Neuron (in vitro differentiated cells): ENCODE data around the gene ANKS1A.
"Not testable (repeated sequence)": the region's sequence is repeated elsewhere in the genome, so short reads cannot be mapped to it uniquely, and the experiment has no call there.

Source experiments
- H2AFZ ChIP-seq: one replicate; pipeline ENCODE4 v1.6.1; 2013; ENCODE audit warnings: low read depth, mild to moderate bottlenecking, inconsistent platforms, low read length, moderate library complexity
- H3K27me3 ChIP-seq: one replicate; pipeline ENCODE4 v1.6.1; 2013; ENCODE audit warnings: low read length; ENCODE audit not compliant: insufficient read depth
- H3K36me3 ChIP-seq: one replicate; pipeline ENCODE4 v1.6.1; 2013; ENCODE audit warnings: low read length; ENCODE audit not compliant: insufficient read depth
- H3K4me1 ChIP-seq: one replicate; pipeline ENCODE4 v1.6.1; 2013; ENCODE audit warnings: low read length; ENCODE audit not compliant: insufficient read depth
- H3K4me3 ChIP-seq: 2 replicates; pipeline ENCODE4 v1.5.1; 2013; ENCODE audit warnings: mild to moderate bottlenecking, low read length, moderate library complexity
- H3K9me3 ChIP-seq: one replicate; pipeline ENCODE4 v1.6.1; 2013; ENCODE audit warnings: low read length

The ANKS1A gene

DNA sequence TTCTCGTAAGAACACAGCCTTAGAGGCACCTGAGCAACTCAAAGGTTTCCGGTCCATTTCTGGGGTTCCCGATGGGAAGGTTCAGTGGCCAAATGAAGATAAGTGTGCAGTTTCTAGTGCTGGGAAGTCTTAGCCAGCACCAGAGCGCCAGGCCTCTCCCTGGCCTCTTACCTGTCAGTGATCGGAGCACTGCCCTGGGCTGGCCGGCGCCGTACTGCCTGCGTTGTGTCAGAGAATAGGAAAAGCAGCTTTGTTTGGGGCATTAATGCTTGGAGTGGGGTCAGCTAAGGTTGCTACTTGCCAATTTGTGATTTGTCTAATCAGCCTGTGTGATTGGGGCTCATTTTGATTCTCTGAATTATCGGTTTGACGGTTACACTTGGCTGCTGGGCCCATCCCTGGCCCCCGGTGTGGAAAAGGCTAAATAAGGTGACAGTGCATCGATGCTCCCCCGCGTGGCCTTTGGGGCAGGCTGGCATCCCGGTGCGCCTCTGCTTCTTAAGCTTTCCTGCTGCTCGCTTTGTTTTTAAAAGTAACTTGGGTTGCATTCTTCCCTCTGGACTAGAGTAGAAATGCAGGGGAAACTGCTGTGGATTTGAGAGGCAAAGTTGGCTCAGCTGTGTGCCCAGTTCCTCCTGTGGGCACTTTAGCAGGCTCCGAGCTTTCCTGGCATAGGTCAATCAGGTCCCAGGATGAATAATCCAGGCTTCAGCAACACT is 200.3 kb downstream of the ANKS1A start:
- H3K4me1 ChIP-seq, result peaks cover 4% of the 10 kb centered on the region
- no peaks in the 10 kb centered on the region for H3K27me3 ChIP-seq
- peaks cover 39% of the 10 kb centered on the region for H3K36me3 ChIP-seq
- no peak overlapping the region for H3K4me3 ChIP-seq
- no peak overlapping the region for H2AFZ ChIP-seq
- no peaks in the 10 kb centered on the region for H3K9me3 ChIP-seq

- Histone ChIP-seq H3K9me3 (no peaks in the 10 kb centered on the region), H3K4me1 (peaks cover 4% of the 10 kb centered on the region), H2AFZ (no peak overlapping the region), H3K27me3 (no peaks in the 10 kb centered on the region), H3K4me3 (no peak overlapping the region), H3K36me3 (peaks cover 34% of the 10 kb centered on the region)
These were observed 201.0 kb downstream of the ANKS1A start for GRCh38 chr6:35089935-35090505.

- Histone ChIP-seq H3K27me3 (no peaks in the 10 kb centered on the region), H2AFZ (no peak overlapping the region), H3K4me3 (no peak overlapping the region), H3K9me3 (no peaks in the 10 kb centered on the region), H3K36me3 (peaks cover 28% of the 10 kb centered on the region), H3K4me1 (peaks cover 7% of the 10 kb centered on the region)
These were observed 201.7 kb downstream of the ANKS1A start for GRCh38 chr6:35090734-35091133.

GRCh38 chr6:35091346-35092083 is 202.5 kb downstream of the ANKS1A start:
- Histone ChIP-seq H3K9me3 (no peaks in the 10 kb centered on the region), H3K4me1 (peaks cover 10% of the 10 kb centered on the region), H2AFZ (no peak overlapping the region), H3K4me3 (no peak overlapping the region), H3K36me3 (peaks cover 25% of the 10 kb centered on the region), H3K27me3 (no peaks in the 10 kb centered on the region)

DNA sequence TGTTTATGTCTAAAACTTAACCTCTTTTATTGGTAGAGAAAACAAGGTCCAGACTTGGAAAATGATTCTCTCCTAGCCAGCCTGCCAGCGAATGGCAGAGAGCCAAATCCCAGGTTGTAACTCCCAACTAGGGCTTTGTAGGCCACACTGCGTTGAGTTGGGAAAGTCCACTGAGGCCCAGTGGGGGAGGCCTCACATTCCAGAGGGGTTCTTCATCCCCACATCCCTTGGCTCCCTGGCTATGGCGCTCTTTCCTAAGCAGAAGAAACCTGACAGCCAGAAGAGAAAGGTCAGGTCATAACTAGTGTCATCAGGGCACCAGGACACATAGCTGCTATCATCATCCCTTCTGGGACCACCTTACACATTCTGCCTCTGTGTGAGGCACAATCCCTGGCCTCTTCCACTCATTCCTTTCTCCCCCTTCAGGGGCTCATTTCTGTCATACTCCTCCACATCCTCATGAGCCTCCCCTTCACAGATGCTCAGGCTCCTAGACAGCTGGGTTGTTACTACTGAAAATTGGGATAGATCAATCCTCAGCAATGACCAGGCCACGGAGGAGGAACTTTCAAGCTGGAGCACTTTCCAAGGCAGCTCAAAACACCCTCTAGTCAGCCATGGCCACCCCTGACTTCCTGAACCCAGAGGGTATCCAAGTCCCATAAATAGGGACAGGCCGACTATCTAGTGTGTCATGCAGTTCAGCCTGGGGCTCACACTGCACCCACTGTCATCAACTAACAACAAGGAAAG is 203.5 kb downstream of the ANKS1A start:
- Histone ChIP-seq H3K27me3 (no peaks in the 10 kb centered on the region), H3K4me3 (no peak overlapping the region), H3K4me1 (peaks cover 10% of the 10 kb centered on the region), H2AFZ (no peak overlapping the region), H3K9me3 (no peaks in the 10 kb centered on the region), H3K36me3 (peaks cover 14% of the 10 kb centered on the region)

DNA sequence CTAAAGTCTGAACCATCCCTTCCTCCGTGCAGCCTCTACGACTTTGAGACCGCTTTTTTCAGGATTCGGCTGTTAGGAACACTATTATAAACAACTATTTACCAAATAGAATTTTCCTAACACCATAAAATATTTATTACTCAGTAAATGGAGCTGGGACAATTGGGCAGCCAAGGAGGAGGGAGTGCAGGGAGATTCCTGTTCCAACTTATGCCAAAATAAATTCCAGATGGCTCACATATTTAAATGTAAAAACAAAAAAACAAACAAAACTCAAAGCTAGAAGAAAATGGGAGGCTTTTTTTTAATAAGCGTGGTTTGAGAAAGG is 204.0 kb downstream of the ANKS1A start:
- Histone ChIP-seq H3K27me3 (no peaks in the 10 kb centered on the region), H2AFZ (no peak overlapping the region), H3K4me1 (peaks cover 10% of the 10 kb centered on the region), H3K9me3 (no peaks in the 10 kb centered on the region), H3K4me3 (no peak overlapping the region), H3K36me3 (peaks cover 9% of the 10 kb centered on the region)

- peaks cover 10% of the 10 kb centered on the region for H3K4me1 ChIP-seq
- peaks cover 2% of the 10 kb centered on the region for H3K36me3 ChIP-seq
- H3K9me3 ChIP-seq, result no peaks in the 10 kb centered on the region
- no peaks in the 10 kb centered on the region for H3K27me3 ChIP-seq
- H3K4me3 ChIP-seq, result no peak overlapping the region
- no peak overlapping the region for H2AFZ ChIP-seq
These were observed 204.7 kb downstream of the ANKS1A start for GRCh38 chr6:35093783-35094182.

DNA sequence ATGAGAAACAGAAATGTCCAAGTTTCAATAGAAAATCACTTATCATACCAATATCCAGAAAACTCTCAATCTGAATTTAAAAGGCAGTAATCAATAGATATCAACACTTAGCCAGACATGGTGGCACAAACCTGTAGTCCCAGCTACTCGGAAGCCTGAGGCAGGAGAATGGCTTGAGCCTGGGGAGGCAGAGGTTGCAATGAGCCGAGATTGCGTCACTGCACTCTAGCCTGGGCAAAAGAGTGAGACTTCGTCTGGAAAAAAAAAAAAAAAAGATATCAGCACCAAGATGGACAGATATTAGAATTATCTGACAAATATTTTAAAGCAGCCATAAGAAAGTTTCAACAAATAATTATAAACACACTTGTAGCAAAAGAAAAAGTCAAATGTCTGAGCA is 205.1 kb downstream of the ANKS1A start:
- no peak overlapping the region for H3K4me3 ChIP-seq
- H3K36me3 ChIP-seq, result no peaks in the 10 kb centered on the region
- no peaks in the 10 kb centered on the region for H3K27me3 ChIP-seq
- peaks cover 10% of the 10 kb centered on the region for H3K4me1 ChIP-seq
- H3K9me3 ChIP-seq, result no peaks in the 10 kb centered on the region
- H2AFZ ChIP-seq, result no peak overlapping the region

GRCh38 chr6:35096129-35096862 is 207.2 kb downstream of the ANKS1A start:
- no peaks in the 10 kb centered on the region for H3K9me3 ChIP-seq
- H2AFZ ChIP-seq, result no peak overlapping the region
- no peaks in the 10 kb centered on the region for H3K36me3 ChIP-seq
- peaks cover 10% of the 10 kb centered on the region for H3K4me1 ChIP-seq
- no peak overlapping the region for H3K4me3 ChIP-seq
- H3K27me3 ChIP-seq, result no peaks in the 10 kb centered on the region

DNA sequence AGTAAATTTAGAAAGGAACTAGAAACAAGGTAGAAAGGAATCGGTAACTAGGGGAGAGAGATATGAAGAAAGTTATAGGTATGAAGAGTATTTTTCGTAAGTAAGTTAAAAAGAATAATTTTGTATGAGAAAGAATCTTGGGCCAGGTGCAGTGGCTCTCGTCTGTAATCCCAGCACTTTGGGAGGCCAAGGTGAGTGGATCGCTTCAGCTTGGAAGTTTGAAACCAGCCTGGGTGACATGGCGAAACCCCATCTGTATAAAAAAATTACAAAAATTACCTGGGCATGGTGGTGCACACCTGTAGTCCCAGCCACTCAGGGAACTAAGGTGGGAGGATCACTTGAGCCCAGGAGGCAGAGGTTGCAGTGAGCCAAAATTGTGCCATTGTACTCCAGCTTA is 210.1 kb downstream of the ANKS1A start:
- no peaks in the 10 kb centered on the region for H3K27me3 ChIP-seq
- H3K36me3 ChIP-seq, result no peaks in the 10 kb centered on the region
- H3K9me3 ChIP-seq, result no peaks in the 10 kb centered on the region
- H3K4me3 ChIP-seq, result no peak overlapping the region
- H2AFZ ChIP-seq, result no peak overlapping the region
- peaks cover 6% of the 10 kb centered on the region for H3K4me1 ChIP-seq

GRCh38 chr6:35105078-35105477 is 216.0 kb downstream of the ANKS1A start:
- H3K4me1 ChIP-seq, result no peaks in the 10 kb centered on the region
- H3K36me3 ChIP-seq, result no peaks in the 10 kb centered on the region
- H3K4me3 ChIP-seq, result no peak overlapping the region
- H3K9me3 ChIP-seq, result no peaks in the 10 kb centered on the region
- H2AFZ ChIP-seq, result no peak overlapping the region
- no peaks in the 10 kb centered on the region for H3K27me3 ChIP-seq

GRCh38 chr6:35106061-35106460 is 217.0 kb downstream of the ANKS1A start:
- not testable (repeated sequence) for H3K4me3 ChIP-seq, H3K27me3 ChIP-seq, H2AFZ ChIP-seq, H3K36me3 ChIP-seq, H3K9me3 ChIP-seq, H3K4me1 ChIP-seq
